Neural cell (in vitro differentiated cells): ENCODE results near the gene GTPBP2. TPM values are rescaled to one million over a fixed set of nuclear protein-coding genes. Genes with fewer than 3 reads are reported as not detected.
"Not testable (repeated sequence)": the region's sequence is repeated elsewhere in the genome, so short reads cannot be mapped to it uniquely, and the experiment has no call there.

Source experiments
- H2AFZ ChIP-seq: fragments of 200-600, 300-800 bp; sonication (generic), shearing (Covaris generic); 2 replicates; pipeline ENCODE4 v1.6.0; 2014; ENCODE audit warnings: low read depth, mild to moderate bottlenecking, antibody characterized with exemption, low read length, moderate library complexity
- H3F3A ChIP-seq: fragments of 200-600 bp; shearing (Covaris generic); 2 replicates; pipeline ENCODE4 v1.6.1; 2016; ENCODE audit warnings: mild to moderate bottlenecking, moderate library complexity, mixed read lengths, antibody characterized with exemption, low read length; ENCODE audit not compliant: insufficient read depth, poor library complexity, severe bottlenecking
- H3K27ac ChIP-seq: fragments of 200-600, 300-800 bp; sonication (generic), shearing (Covaris generic); 2 replicates; pipeline ENCODE4 v1.5.1; 2014; ENCODE audit warnings: mild to moderate bottlenecking, low read length, moderate library complexity
- H3K27me3 ChIP-seq: fragments of 300-800, 200-600 bp; sonication (generic), shearing (Covaris generic); 2 replicates; pipeline ENCODE4 v1.6.0; 2014; ENCODE audit warnings: mild to moderate bottlenecking, low read depth, low read length, moderate library complexity; ENCODE audit not compliant: insufficient read depth
- H3K36me3 ChIP-seq: fragments of 300-800, 200-600 bp; sonication (generic), shearing (Covaris generic); 2 replicates; pipeline ENCODE4 v1.5.1; 2014; ENCODE audit warnings: mild to moderate bottlenecking, antibody characterized with exemption, low read length, moderate library complexity; ENCODE audit not compliant: insufficient read depth
- H3K4me2 ChIP-seq: fragments of 300-800, 200-600 bp; sonication (generic), shearing (Covaris generic); 2 replicates; pipeline ENCODE4 v1.6.0; 2014; ENCODE audit warnings: mild to moderate bottlenecking, low read length
- H3K4me3 ChIP-seq: fragments of 300-800, 200-600 bp; sonication (generic), shearing (Covaris generic); 2 replicates; pipeline ENCODE4 v1.5.1; 2014; ENCODE audit warnings: mild to moderate bottlenecking, low read length, moderate library complexity
- H3K79me2 ChIP-seq: fragments of 200-600 bp; shearing (Covaris generic); replicated peaks from 2 replicates; pipeline ENCODE4 v1.6.0; 2014; ENCODE audit warnings: mild to moderate bottlenecking, low read length, moderate library complexity; ENCODE audit not compliant: insufficient read depth
- H3K9ac ChIP-seq: fragments of 300-800, 200-600 bp; sonication (generic), shearing (Covaris generic); 2 replicates; pipeline ENCODE4 v1.6.1; 2016; ENCODE audit warnings: mild to moderate bottlenecking, low read length, mixed read lengths
- H3K9me2 ChIP-seq: fragments of 200-600 bp; shearing (Covaris generic); 2 replicates; pipeline ENCODE4 v1.6.1; 2016; ENCODE audit warnings: mild to moderate bottlenecking, low read length, mixed read lengths; ENCODE audit not compliant: insufficient read depth
- H3K9me3 ChIP-seq: fragments of 200-600, 300-800 bp; sonication (generic), shearing (Covaris generic); 2 replicates; pipeline ENCODE4 v1.6.1; 2016; ENCODE audit warnings: mild to moderate bottlenecking, mixed run types, low read length, moderate library complexity, mixed read lengths
- H4K20me1 ChIP-seq: fragments of 200-600 bp; shearing (Covaris generic); 2 replicates; pipeline ENCODE4 v1.6.1; 2016; ENCODE audit warnings: mild to moderate bottlenecking, mixed run types; ENCODE audit not compliant: insufficient read depth
- CTCF ChIP-seq: fragments of 450-650 bp; IDR thresholded peaks from 2 replicates; pipeline ENCODE4 v1.5.1; 2014; ENCODE audit warnings: antibody characterized with exemption, mild to moderate bottlenecking, moderate library complexity; ENCODE audit not compliant: poor library complexity, severe bottlenecking
- EP300 ChIP-seq: fragments of 450-650 bp; conservative IDR thresholded peaks from 2 replicates; pipeline ENCODE4 v1.6.1; 2014; ENCODE audit warnings: antibody characterized with exemption, mild to moderate bottlenecking, moderate library complexity; ENCODE audit not compliant: poor library complexity, severe bottlenecking
- EZH2 ChIP-seq: fragments of 200-600, 300-800 bp; shearing (Covaris generic), sonication (generic); IDR thresholded peaks from 2 replicates; pipeline ENCODE4 v1.6.1; 2014; ENCODE audit warnings: antibody characterized with exemption, low read length, borderline replicate concordance, mild to moderate bottlenecking; ENCODE audit not compliant: insufficient read depth, poor library complexity, severe bottlenecking
- MXI1 ChIP-seq: fragments of 450-650 bp; conservative IDR thresholded peaks from 2 replicates; pipeline ENCODE4 v1.6.1; 2014; ENCODE audit warnings: antibody characterized with exemption, mild to moderate bottlenecking; ENCODE audit not compliant: poor library complexity, severe bottlenecking
- POLR2AphosphoS5 ChIP-seq: IDR thresholded peaks from 2 replicates; pipeline ENCODE4 v1.6.1; 2012
- RAD21 ChIP-seq: fragments of 450-650 bp; conservative IDR thresholded peaks from 2 replicates; pipeline ENCODE4 v1.6.1; 2014; ENCODE audit warnings: antibody characterized with exemption, mild to moderate bottlenecking, moderate library complexity
- REST ChIP-seq: IDR thresholded peaks from 2 replicates; pipeline ENCODE4 v1.6.1; 2012; ENCODE audit warnings: borderline replicate concordance
- SMC3 ChIP-seq: fragments of 450-650 bp; conservative IDR thresholded peaks from 2 replicates; pipeline ENCODE4 v1.6.1; 2014; ENCODE audit warnings: antibody characterized with exemption, mild to moderate bottlenecking, moderate library complexity; ENCODE audit not compliant: poor library complexity
- TAF1 ChIP-seq: IDR thresholded peaks from 2 replicates; pipeline ENCODE4 v1.6.1; 2012; ENCODE audit warnings: low read depth
- polyA plus RNA-seq: library from polyadenylated mRNA; depleted of rRNA; stranded (reverse); fragments of >200 nt; gene quantifications from 2 replicates; pipeline ENCODE4 v1.2.3, GENCODE V29; 2014

Gene GTPBP2
- polyA plus RNA-seq, 1 donor from 2014 or later, result 103 TPM

GRCh38 chr6:43665376-43665775, 36.3 kb upstream of the GTPBP2 start:
- Histone ChIP-seq H3K4me3 (no peak overlapping the region), H4K20me1 (no peaks in the 10 kb centered on the region), H3K27ac (no peak overlapping the region), H3K79me2 (no peaks in the 10 kb centered on the region), H2AFZ (no peak overlapping the region), H3K9me2 (no peaks in the 10 kb centered on the region), H3K36me3 (no peaks in the 10 kb centered on the region), H3K27me3 (no peaks in the 10 kb centered on the region), H3F3A (no peaks in the 10 kb centered on the region), H3K9ac (no peak overlapping the region), H3K4me2 (no peak overlapping the region), H3K9me3 (no peaks in the 10 kb centered on the region)
- TF ChIP-seq REST (no peak), CTCF (no peak), EP300 (no peak), TAF1 (no peak), MXI1 (no peak), SMC3 (no peak), EZH2 (no peak)

- H3K27me3 ChIP-seq, H3K27ac ChIP-seq, H3K9me2 ChIP-seq, H3K9ac ChIP-seq, H3K36me3 ChIP-seq, H3K9me3 ChIP-seq, H3K4me2 ChIP-seq, H4K20me1 ChIP-seq, H3K79me2 ChIP-seq, H3K4me3 ChIP-seq, H3F3A ChIP-seq, H2AFZ ChIP-seq: not testable (repeated sequence)
Measured at GRCh38 chr6:43662948-43663347, 33.9 kb upstream of the GTPBP2 start.

GRCh38 chr6:43658161-43658560, 29.1 kb upstream of the GTPBP2 start:
- Histone ChIP-seq H3K9ac (no peak overlapping the region), H3K9me3 (no peaks in the 10 kb centered on the region), H3K27ac (no peak overlapping the region), H3K4me2 (no peak overlapping the region), H3K27me3 (no peaks in the 10 kb centered on the region), H3F3A (no peaks in the 10 kb centered on the region), H3K79me2 (no peaks in the 10 kb centered on the region), H2AFZ (no peak overlapping the region), H4K20me1 (no peaks in the 10 kb centered on the region), H3K9me2 (no peaks in the 10 kb centered on the region), H3K4me3 (no peak overlapping the region), H3K36me3 (peaks cover 5% of the 10 kb centered on the region)
- no peak for TF ChIP-seq MXI1
- no peak for TF ChIP-seq CTCF
- no peak for TF ChIP-seq TAF1
- no peak for TF ChIP-seq REST
- no peak for TF ChIP-seq EZH2
- no peak for TF ChIP-seq POLR2AphosphoS5
- no peak for TF ChIP-seq RAD21
- no peak for TF ChIP-seq EP300
- no peak for TF ChIP-seq SMC3
